C4-2B (cell line): ENCODE data around the gene TRIM39.

Experiments
- ZFX ChIP-seq: fragments of 450-650 bp; IDR thresholded peaks from 2 replicates; pipeline ENCODE4 v1.6.1; 2017
- TF ChIP-seq, protein P1 (sequence below): fragments of 450-650 bp; conservative IDR thresholded peaks from 2 replicates; pipeline ENCODE4 v1.5.1; 2017; ENCODE audit warnings: mild to moderate bottlenecking

DNA sequence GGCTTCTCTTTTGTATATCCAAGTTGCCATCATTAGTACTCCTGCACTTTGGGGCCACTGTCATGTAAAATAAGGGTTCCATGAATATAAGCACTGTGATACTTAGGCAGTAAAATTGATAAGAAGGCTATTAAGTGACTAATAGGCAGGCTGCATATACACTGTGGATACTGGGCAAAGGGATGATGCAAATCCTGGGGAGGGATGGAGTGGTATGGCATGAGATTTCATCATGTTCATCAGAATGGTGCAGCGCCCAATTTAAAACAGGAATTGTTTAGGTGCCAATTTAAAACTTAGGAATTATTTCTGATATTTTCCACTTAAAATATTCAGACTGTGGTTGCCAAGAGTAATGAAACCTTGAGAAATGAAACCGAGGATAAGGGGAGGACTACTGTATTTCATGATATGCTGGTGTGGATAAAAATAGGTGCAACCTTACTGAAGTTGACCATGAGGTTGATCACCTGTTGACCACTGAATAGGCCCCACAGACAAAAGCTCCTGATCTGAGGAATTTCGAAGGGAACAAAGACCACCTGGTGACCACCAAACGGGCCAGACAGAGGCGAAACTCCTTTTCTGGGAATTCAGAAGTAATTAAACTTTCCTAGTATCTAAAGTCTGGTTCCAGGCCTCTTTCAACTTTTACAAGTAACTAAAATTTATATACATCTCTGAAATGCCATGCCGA is 4.9 kb upstream of the TRIM39 start:
- TF ChIP-seq, protein P1, sequence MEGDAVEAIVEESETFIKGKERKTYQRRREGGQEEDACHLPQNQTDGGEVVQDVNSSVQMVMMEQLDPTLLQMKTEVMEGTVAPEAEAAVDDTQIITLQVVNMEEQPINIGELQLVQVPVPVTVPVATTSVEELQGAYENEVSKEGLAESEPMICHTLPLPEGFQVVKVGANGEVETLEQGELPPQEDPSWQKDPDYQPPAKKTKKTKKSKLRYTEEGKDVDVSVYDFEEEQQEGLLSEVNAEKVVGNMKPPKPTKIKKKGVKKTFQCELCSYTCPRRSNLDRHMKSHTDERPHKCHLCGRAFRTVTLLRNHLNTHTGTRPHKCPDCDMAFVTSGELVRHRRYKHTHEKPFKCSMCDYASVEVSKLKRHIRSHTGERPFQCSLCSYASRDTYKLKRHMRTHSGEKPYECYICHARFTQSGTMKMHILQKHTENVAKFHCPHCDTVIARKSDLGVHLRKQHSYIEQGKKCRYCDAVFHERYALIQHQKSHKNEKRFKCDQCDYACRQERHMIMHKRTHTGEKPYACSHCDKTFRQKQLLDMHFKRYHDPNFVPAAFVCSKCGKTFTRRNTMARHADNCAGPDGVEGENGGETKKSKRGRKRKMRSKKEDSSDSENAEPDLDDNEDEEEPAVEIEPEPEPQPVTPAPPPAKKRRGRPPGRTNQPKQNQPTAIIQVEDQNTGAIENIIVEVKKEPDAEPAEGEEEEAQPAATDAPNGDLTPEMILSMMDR, result no peak
- TF ChIP-seq ZFX, result no peak
